Measurements from ENCODE around the gene CCDC92.

The CCDC92 gene

GRCh38 chr12:123908884-123909725 lies 63.5 kb downstream of the CCDC92 start:
- DNase-seq: no peak

- peak; percentile 56 for DNase-seq
Observed at GRCh38 chr12:123907726-123908476, 64.7 kb downstream of the CCDC92 start.

GRCh38 chr12:123906711-123907420 lies 65.8 kb downstream of the CCDC92 start:
- no peak for DNase-seq

GRCh38 chr12:123905319-123905925 lies 67.2 kb downstream of the CCDC92 start:
- DNase-seq: peak; percentile 89

- no peak for DNase-seq
Observed at GRCh38 chr12:123903301-123904065, 69.1 kb downstream of the CCDC92 start.

- no peak for DNase-seq
Observed at GRCh38 chr12:123902821-123903220, 69.8 kb downstream of the CCDC92 start.

- DNase-seq: peak; percentile 35
Observed at GRCh38 chr12:123900871-123901376, 71.7 kb downstream of the CCDC92 start.

GRCh38 chr12:123899368-123899767 lies 73.3 kb downstream of the CCDC92 start:
- no peak for DNase-seq

GRCh38 chr12:123898673-123899072 lies 74.0 kb downstream of the CCDC92 start:
- DNase-seq: no peak

GRCh38 chr12:123897221-123897620 lies 75.4 kb downstream of the CCDC92 start:
- peak; percentile 85 for DNase-seq

GRCh38 chr12:123896767-123897166 lies 75.9 kb downstream of the CCDC92 start:
- peak; percentile 90 for DNase-seq

GRCh38 chr12:123895451-123895850 lies 77.2 kb downstream of the CCDC92 start:
- no peak for DNase-seq

- peak; percentile 31 for DNase-seq
Observed at GRCh38 chr12:123894823-123895345, 77.7 kb downstream of the CCDC92 start.

GRCh38 chr12:123893276-123893675 lies 79.4 kb downstream of the CCDC92 start:
- DNase-seq: no peak

GRCh38 chr12:123892853-123893252 lies 79.8 kb downstream of the CCDC92 start:
- no peak for DNase-seq

- no peak for DNase-seq
Observed at GRCh38 chr12:123892180-123892559, 80.5 kb downstream of the CCDC92 start.

- peak; percentile 87 for DNase-seq
Observed at GRCh38 chr12:123891516-123892179, 81.0 kb downstream of the CCDC92 start.

- DNase-seq: no peak
Observed at GRCh38 chr12:123891011-123891410, 81.6 kb downstream of the CCDC92 start.

- DNase-seq: no peak
Observed at GRCh38 chr12:123890536-123890902, 82.1 kb downstream of the CCDC92 start.

- no peak for DNase-seq
Observed at GRCh38 chr12:123889848-123890535, 82.6 kb downstream of the CCDC92 start.
